A549 (cell line): ENCODE measurements around the gene CDYL2. TPM values are rescaled to one million over a fixed set of nuclear protein-coding genes. Genes with fewer than 3 reads are reported as not detected.

Experiments used
- ATAC-seq, 2 experiments: fragments of 200-7000 bp in 1 of 2; fragments of >200 bp in 1 of 2; cut with Nextera tagmentation in 1 of 2; cut with Tn5 transposase in 1 of 2; 3 replicates each; pipeline versions ENCODE4 v1.8.0 to v1.9.1; 2018 to 2020; ENCODE audit warnings: mild to moderate bottlenecking in 1 of 2, moderate library complexity in 1 of 2
- CTCF ChIA-PET: fragments of 300-600 bp; sonication (Branson Sonifier 250); formaldehyde crosslinking; extraction: SDS; loops from one replicate; lab custom pipeline; 2021; ENCODE audit warnings: antibody characterized with exemption, inconsistent platforms; lab: Yijun Ruan, JAX
- POLR2A ChIA-PET: fragments of 350-600 bp; formaldehyde crosslinking; extraction: SDS; loops from one replicate; lab custom pipeline; 2021; ENCODE audit warnings: antibody characterized with exemption, inconsistent platforms; lab: Yijun Ruan, JAX
- DNase-seq, 2 experiments: peaks; one replicate each; pipeline versions ENCODE4 v3.0.0 to v3.0.0-alpha.2; 2011 to 2016; ENCODE audit warnings: low read depth in 1 of 2, low spot score in 1 of 2
- FAIRE-seq: peaks from 2 replicates; lab custom pipeline; 2011; peaks lifted over from hg19 to GRCh38; lab: Jason Lieb, UNC
- H3K27ac ChIP-seq, 2 experiments: fragments of >200 bp; sonication (Bioruptor Twin); formaldehyde crosslinking; 3 replicates each; pipeline ENCODE4 v1.5.1; 2016 to 2017
- H3K4me1 ChIP-seq: fragments of >200 bp; sonication (Bioruptor Twin); formaldehyde crosslinking; 3 replicates; pipeline ENCODE4 v1.6.1; 2016
- H3K4me2 ChIP-seq: fragments of >200 bp; sonication (Bioruptor Twin); formaldehyde crosslinking; 3 replicates; pipeline ENCODE4 v1.6.1; 2016
- H3K4me3 ChIP-seq: fragments of >200 bp; sonication (Bioruptor Twin); formaldehyde crosslinking; 3 replicates; pipeline ENCODE4 v1.5.1; 2016
- H3K9me3 ChIP-seq: fragments of >200 bp; sonication (Bioruptor Twin); formaldehyde crosslinking; 3 replicates; pipeline ENCODE4 v1.6.1; 2016
- CBX2 ChIP-seq: fragments of 200-600 bp; sonication (generic); IDR thresholded peaks from 2 replicates; pipeline ENCODE4 v1.6.1; 2016; ENCODE audit warnings: low read depth, mild to moderate bottlenecking, borderline replicate concordance
- CHD2 ChIP-seq: fragments of 150-350 bp; IDR thresholded peaks from 2 replicates; pipeline ENCODE4 v1.6.1; 2014; ENCODE audit warnings: low read length; ENCODE audit not compliant: partially characterized antibody
- CHD4 ChIP-seq: fragments of 200-600 bp; sonication (generic); IDR thresholded peaks from 2 replicates; pipeline ENCODE4 v1.6.1; 2016; ENCODE audit warnings: antibody characterized with exemption, mild to moderate bottlenecking, borderline replicate concordance
- EP300 ChIP-seq, 2 experiments: fragments of >200 bp; sonication (Bioruptor Twin); formaldehyde crosslinking; IDR thresholded peaks; 2 replicates in 1 of 2; 3 replicates in 1 of 2; pipeline ENCODE4 v1.6.1; 2016 to 2017
- ESRRA ChIP-seq: fragments of 150-350 bp; IDR thresholded peaks from 2 replicates; pipeline ENCODE4 v1.6.1; 2014; ENCODE audit warnings: mild to moderate bottlenecking, low read length, borderline replicate concordance
- HEYL ChIP-seq: fragments of 250-450 bp; sonication (Bioruptor Pico); IDR thresholded peaks from 2 replicates; pipeline ENCODE4 v1.8.0; 2021; ENCODE audit warnings: mild to moderate bottlenecking, moderate library complexity
- HOXB13 ChIP-seq: fragments of 250-450 bp; sonication (Bioruptor Pico); IDR thresholded peaks from 2 replicates; pipeline ENCODE4 v1.5.0; 2020; ENCODE audit warnings: low read depth, mild to moderate bottlenecking, moderate library complexity
- HOXB5 ChIP-seq: fragments of 250-450 bp; sonication (Bioruptor Pico); IDR thresholded peaks from 2 replicates; pipeline ENCODE4 v1.5.0; 2020; ENCODE audit warnings: mild to moderate bottlenecking, moderate library complexity
- JUN ChIP-seq, 2 experiments: fragments of >200 bp; sonication (Bioruptor Twin); formaldehyde crosslinking; IDR thresholded peaks; 2 replicates in 1 of 2; 3 replicates in 1 of 2; pipeline ENCODE4 v1.6.1; 2016 to 2017
- KDM1A ChIP-seq: fragments of 200-600 bp; sonication (generic); IDR thresholded peaks from 2 replicates; pipeline ENCODE4 v1.6.1; 2016; ENCODE audit warnings: low read depth, mild to moderate bottlenecking
- MAZ ChIP-seq: fragments of 150-350 bp; IDR thresholded peaks from 2 replicates; pipeline ENCODE4 v1.6.1; 2014; ENCODE audit warnings: antibody characterized with exemption, low read depth, low read length, borderline replicate concordance
- MYC ChIP-seq: IDR thresholded peaks from 2 replicates; pipeline ENCODE4 v1.6.1; 2012; ENCODE audit warnings: mild to moderate bottlenecking, inconsistent platforms, low read length, improper control_type of control experiment, borderline replicate concordance
- NR3C1 ChIP-seq: fragments of >200 bp; sonication (Bioruptor Twin); formaldehyde crosslinking; IDR thresholded peaks from 3 replicates; pipeline ENCODE4 v1.6.1; 2017
- PHF8 ChIP-seq: fragments of 200-600 bp; sonication (generic); IDR thresholded peaks from 2 replicates; pipeline ENCODE4 v1.6.1; 2016; ENCODE audit warnings: low read depth, mild to moderate bottlenecking, antibody characterized with exemption, moderate library complexity, borderline replicate concordance
- POLR2AphosphoS2 ChIP-seq: conservative IDR thresholded peaks from 2 replicates; pipeline ENCODE4 v1.6.1; 2012; ENCODE audit warnings: low read length, improper control_type of control experiment, inconsistent platforms
- RAD21 ChIP-seq, 2 experiments: fragments of >200 bp in 1 of 2; sonication (Bioruptor Twin) in 1 of 2; formaldehyde crosslinking in 1 of 2; IDR thresholded peaks in 1 of 2; conservative IDR thresholded peaks in 1 of 2; 2 replicates in 1 of 2; 3 replicates in 1 of 2; pipeline ENCODE4 v1.6.1; 2012 to 2018; ENCODE audit warnings: inconsistent platforms in 1 of 2
- RARB ChIP-seq: fragments of 250-450 bp; sonication (Bioruptor Pico); IDR thresholded peaks from 2 replicates; pipeline ENCODE4 v1.8.0; 2021; ENCODE audit warnings: mild to moderate bottlenecking, moderate library complexity
- RCOR1 ChIP-seq: fragments of 150-350 bp; IDR thresholded peaks from 2 replicates; pipeline ENCODE4 v1.6.1; 2014; ENCODE audit warnings: antibody characterized with exemption, low read length, low read depth
- RFX5 ChIP-seq: fragments of 450-650 bp; IDR thresholded peaks from 2 replicates; pipeline ENCODE4 v1.7.1; 2014; ENCODE audit warnings: antibody characterized with exemption, mild to moderate bottlenecking, moderate library complexity
- SMC3 ChIP-seq: fragments of >200 bp; sonication (Bioruptor Twin); formaldehyde crosslinking; IDR thresholded peaks from 3 replicates; pipeline ENCODE4 v1.6.1; 2018; ENCODE audit warnings: inconsistent platforms
- SREBF2 ChIP-seq: fragments of 450-650 bp; IDR thresholded peaks from 2 replicates; pipeline ENCODE4 v1.6.1; 2014; ENCODE audit warnings: mild to moderate bottlenecking, moderate library complexity
- TFCP2L1 ChIP-seq: fragments of 250-450 bp; sonication (Bioruptor Pico); IDR thresholded peaks from 2 replicates; pipeline ENCODE4 v1.5.0; 2021; ENCODE audit warnings: mild to moderate bottlenecking
- ZFP36 ChIP-seq: fragments of 450-650 bp; IDR thresholded peaks from 2 replicates; pipeline ENCODE4 v1.6.1; 2014; ENCODE audit warnings: borderline replicate concordance; ENCODE audit not compliant: partially characterized antibody
- ZSCAN20 ChIP-seq: fragments of 250-450 bp; sonication (Bioruptor Pico); IDR thresholded peaks from 2 replicates; pipeline ENCODE4 v1.8.0; 2022; ENCODE audit warnings: mild to moderate bottlenecking, moderate library complexity
- WGBS: methylation state at CpG from one replicate; pipeline ENCODE4 v1.1.6; 2017; ENCODE audit errors: missing lambda C conversion rate; 5-methylcytosine and 5-hydroxymethylcytosine counted together
- polyA plus RNA-seq, 4 experiments: library from polyadenylated mRNA; depleted of rRNA in 3 of 4; stranded (reverse); fragments of >200 nt; fragmentation: RNase III in 1 of 4; extraction: RNeasy Plus Mini Kit Qiagen cat#74134 plus additional on column Dnase treatment in 1 of 4; gene quantifications; 2 replicates in 3 of 4; 3 replicates in 1 of 4; pipeline ENCODE4 v1.2.3, GENCODE V29; 2011 to 2017
- TF ChIP-seq, protein P1 (sequence below): fragments of >200 bp; sonication (Bioruptor Twin); formaldehyde crosslinking; IDR thresholded peaks from 3 replicates; pipeline ENCODE4 v1.5.1; 2016
- TF ChIP-seq, protein P2 (sequence below): fragments of 200-600 bp; sonication (generic); IDR thresholded peaks from 2 replicates; pipeline ENCODE4 v1.6.1; 2016; ENCODE audit warnings: antibody characterized with exemption, mild to moderate bottlenecking, moderate library complexity
- TF ChIP-seq, protein P3 (sequence below): IDR thresholded peaks from 2 replicates; pipeline ENCODE4 v1.6.1; 2012

CDYL2 gene
- polyA plus RNA-seq, 2 of the 4 experiments (the other 2 are of a cell fraction), result 0.05 to 0.10 TPM

DNA sequence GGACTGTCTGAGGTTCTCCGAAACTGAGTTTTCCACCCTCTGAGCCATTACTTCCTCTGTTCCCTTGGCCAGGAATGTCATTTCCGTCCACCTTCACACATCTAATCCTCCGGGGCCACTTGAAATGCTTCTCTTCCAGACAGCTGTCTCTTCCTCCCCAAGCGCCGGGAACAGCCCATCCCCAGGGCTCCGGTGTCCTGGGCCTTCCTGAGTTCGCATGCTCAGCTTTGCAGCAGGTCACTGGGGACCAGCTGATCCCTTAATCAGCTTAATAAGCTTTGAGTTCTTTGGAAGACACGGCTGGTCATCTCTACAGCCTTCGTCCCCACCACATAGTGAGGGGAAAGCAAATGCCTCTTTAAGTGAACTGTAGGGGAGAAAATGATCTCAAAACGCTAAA lies 140.2 kb downstream of the CDYL2 start:
- ChIA-PET CTCF (interaction anchor here (1.1 kb wide), 1 partner anchor 45 kb away, joined by 3 read pairs; no protein-coding TSS in a partner anchor), POLR2A (no interaction called here)
- Histone ChIP-seq H3K4me2 (no peak overlapping the region), H3K27ac (no peak overlapping the region), H3K9me3 (0 out of 3 replicates have a peak, but pooled peaks cover 4% of the 10 kb centered on the region), H3K4me3 (no peak overlapping the region), H3K4me1 (no peaks in the 10 kb centered on the region)
- no peak for ATAC-seq
- 29% methylated on average over 10 of the region's 10 CpGs for WGBS
- no peak for DNase-seq
- TF ChIP-seq, protein P1, sequence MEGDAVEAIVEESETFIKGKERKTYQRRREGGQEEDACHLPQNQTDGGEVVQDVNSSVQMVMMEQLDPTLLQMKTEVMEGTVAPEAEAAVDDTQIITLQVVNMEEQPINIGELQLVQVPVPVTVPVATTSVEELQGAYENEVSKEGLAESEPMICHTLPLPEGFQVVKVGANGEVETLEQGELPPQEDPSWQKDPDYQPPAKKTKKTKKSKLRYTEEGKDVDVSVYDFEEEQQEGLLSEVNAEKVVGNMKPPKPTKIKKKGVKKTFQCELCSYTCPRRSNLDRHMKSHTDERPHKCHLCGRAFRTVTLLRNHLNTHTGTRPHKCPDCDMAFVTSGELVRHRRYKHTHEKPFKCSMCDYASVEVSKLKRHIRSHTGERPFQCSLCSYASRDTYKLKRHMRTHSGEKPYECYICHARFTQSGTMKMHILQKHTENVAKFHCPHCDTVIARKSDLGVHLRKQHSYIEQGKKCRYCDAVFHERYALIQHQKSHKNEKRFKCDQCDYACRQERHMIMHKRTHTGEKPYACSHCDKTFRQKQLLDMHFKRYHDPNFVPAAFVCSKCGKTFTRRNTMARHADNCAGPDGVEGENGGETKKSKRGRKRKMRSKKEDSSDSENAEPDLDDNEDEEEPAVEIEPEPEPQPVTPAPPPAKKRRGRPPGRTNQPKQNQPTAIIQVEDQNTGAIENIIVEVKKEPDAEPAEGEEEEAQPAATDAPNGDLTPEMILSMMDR, result no peak
- TF ChIP-seq CHD4, result no peak
- TF ChIP-seq EP300 (IDR thresholded peaks at IDR 0.05), result no peak
- no peak for TF ChIP-seq RFX5
- TF ChIP-seq TFCP2L1, result no peak
- no peak for TF ChIP-seq PHF8
- TF ChIP-seq, protein P2, sequence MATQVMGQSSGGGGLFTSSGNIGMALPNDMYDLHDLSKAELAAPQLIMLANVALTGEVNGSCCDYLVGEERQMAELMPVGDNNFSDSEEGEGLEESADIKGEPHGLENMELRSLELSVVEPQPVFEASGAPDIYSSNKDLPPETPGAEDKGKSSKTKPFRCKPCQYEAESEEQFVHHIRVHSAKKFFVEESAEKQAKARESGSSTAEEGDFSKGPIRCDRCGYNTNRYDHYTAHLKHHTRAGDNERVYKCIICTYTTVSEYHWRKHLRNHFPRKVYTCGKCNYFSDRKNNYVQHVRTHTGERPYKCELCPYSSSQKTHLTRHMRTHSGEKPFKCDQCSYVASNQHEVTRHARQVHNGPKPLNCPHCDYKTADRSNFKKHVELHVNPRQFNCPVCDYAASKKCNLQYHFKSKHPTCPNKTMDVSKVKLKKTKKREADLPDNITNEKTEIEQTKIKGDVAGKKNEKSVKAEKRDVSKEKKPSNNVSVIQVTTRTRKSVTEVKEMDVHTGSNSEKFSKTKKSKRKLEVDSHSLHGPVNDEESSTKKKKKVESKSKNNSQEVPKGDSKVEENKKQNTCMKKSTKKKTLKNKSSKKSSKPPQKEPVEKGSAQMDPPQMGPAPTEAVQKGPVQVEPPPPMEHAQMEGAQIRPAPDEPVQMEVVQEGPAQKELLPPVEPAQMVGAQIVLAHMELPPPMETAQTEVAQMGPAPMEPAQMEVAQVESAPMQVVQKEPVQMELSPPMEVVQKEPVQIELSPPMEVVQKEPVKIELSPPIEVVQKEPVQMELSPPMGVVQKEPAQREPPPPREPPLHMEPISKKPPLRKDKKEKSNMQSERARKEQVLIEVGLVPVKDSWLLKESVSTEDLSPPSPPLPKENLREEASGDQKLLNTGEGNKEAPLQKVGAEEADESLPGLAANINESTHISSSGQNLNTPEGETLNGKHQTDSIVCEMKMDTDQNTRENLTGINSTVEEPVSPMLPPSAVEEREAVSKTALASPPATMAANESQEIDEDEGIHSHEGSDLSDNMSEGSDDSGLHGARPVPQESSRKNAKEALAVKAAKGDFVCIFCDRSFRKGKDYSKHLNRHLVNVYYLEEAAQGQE, result no peak
- TF ChIP-seq CHD2, result no peak
- no peak for TF ChIP-seq POLR2AphosphoS2
- TF ChIP-seq RCOR1, result no peak
- TF ChIP-seq KDM1A, result no peak
- TF ChIP-seq MAZ, result no peak
- no peak for TF ChIP-seq RAD21 (conservative IDR thresholded peaks at IDR 0.05 in 1 of 2, IDR thresholded peaks at IDR 0.05 in 1 of 2)
- FAIRE-seq, result no peak

DNA sequence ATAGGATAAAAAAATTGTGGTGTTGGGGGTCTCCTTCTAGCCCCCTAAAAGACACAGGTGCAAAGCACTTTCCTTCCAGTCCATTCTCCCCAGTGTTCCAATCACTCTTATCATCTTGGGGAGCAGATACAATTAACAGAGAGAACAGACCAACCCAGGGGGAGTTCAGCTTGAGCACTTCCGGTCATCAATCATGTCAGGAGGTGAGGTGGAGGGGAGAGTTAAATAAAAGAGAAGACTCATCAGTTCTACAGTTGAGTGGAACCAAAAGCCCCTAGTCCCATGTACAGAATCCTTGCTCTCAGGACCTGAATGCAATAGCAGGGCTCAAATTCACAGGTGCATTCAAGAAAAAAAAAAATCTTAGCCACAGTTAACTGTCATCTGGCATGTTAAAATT lies 141.3 kb downstream of the CDYL2 start:
- Histone ChIP-seq H3K9me3 (0 out of 3 replicates have a peak, but pooled peaks cover 4% of the 10 kb centered on the region), H3K4me2 (no peak overlapping the region), H3K27ac (no peak overlapping the region), H3K4me1 (no peaks in the 10 kb centered on the region), H3K4me3 (no peak overlapping the region)
- TF ChIP-seq HOXB5 (CRISPR knock-in tag), result no peak
- no peak for TF ChIP-seq RARB (CRISPR knock-in tag)
- no peak for TF ChIP-seq JUN (IDR thresholded peaks at IDR 0.05)
- TF ChIP-seq CHD2, result no peak
- TF ChIP-seq ZSCAN20 (CRISPR knock-in tag), result no peak
- TF ChIP-seq MYC, result no peak
- FAIRE-seq, result no peak
- ChIA-PET CTCF (no interaction called here), POLR2A (no interaction called here)
- DNase-seq, result no peak
- ATAC-seq, result no peak
- WGBS, result 0% methylated on average over 1 of the region's 1 CpG

DNA sequence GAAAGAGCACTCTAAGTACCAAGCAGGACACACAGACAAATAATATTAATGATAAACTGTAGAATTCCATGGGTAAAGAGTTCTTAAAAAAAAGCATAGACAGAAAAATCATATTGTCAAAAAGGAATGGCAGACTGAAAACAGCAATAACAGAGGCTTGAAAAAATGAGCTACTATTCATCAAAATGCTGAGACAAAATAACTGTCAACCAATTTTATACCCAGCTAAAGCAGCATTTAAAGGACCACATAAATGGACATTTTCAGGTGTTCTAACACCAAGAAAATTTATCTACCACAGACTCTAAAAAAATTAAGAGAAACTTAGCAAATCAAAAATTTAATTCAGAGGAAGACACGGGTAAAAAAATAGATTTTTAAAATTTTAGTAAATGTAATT lies 144.5 kb downstream of the CDYL2 start:
- H3K4me2 ChIP-seq, result no peak overlapping the region
- ATAC-seq (no peak), FAIRE-seq (no peak), DNase-seq (no peak)
- H3K9me3 ChIP-seq, result 0 out of 3 replicates have a peak, but pooled peaks cover 4% of the 10 kb centered on the region
- ChIA-PET POLR2A (no interaction called here), CTCF (interaction anchor here (0.7 kb wide), 1 partner anchor 1132 kb away, joined by 3 read pairs; no protein-coding TSS in a partner anchor)
- WGBS, result 0% methylated on average over 1 of the region's 1 CpG
- no peak overlapping the region for H3K27ac ChIP-seq
- H3K4me1 ChIP-seq, result no peaks in the 10 kb centered on the region
- no peak overlapping the region for H3K4me3 ChIP-seq
- TF ChIP-seq HOXB5 (CRISPR knock-in tag) (no peak), POLR2AphosphoS2 (no peak), SMC3 (no peak), HEYL (CRISPR knock-in tag) (no peak), ESRRA (no peak), SREBF2 (no peak), NR3C1 (no peak), ZFP36 (no peak), CBX2 (no peak), HOXB13 (CRISPR knock-in tag) (no peak)
- TF ChIP-seq, protein P3, sequence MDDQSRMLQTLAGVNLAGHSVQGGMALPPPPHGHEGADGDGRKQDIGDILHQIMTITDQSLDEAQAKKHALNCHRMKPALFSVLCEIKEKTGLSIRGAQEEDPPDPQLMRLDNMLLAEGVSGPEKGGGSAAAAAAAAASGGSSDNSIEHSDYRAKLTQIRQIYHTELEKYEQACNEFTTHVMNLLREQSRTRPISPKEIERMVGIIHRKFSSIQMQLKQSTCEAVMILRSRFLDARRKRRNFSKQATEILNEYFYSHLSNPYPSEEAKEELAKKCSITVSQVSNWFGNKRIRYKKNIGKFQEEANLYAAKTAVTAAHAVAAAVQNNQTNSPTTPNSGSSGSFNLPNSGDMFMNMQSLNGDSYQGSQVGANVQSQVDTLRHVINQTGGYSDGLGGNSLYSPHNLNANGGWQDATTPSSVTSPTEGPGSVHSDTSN, result no peak
